Activated naive CD4-positive, alpha-beta T cell treated with anti-CD3 and anti-CD28 coated beads, Interleukin-2, amount 50 U/mL, for 24 hours (primary cell): ENCODE data around the gene SYN1.

Source experiments
- H3K27ac Mint-ChIP-seq: one replicate; pipeline ENCODE4 v1.8.0; 2021; ENCODE audit warnings: mild to moderate bottlenecking, mixed read lengths
- H3K27me3 Mint-ChIP-seq: one replicate; pipeline ENCODE4 v1.8.0; 2021; ENCODE audit warnings: mixed read lengths
- H3K36me3 Mint-ChIP-seq: one replicate; pipeline ENCODE4 v1.8.0; 2021; ENCODE audit warnings: mixed read lengths
- H3K4me1 Mint-ChIP-seq: one replicate; pipeline ENCODE4 v1.8.0; 2021; ENCODE audit warnings: mixed read lengths
- H3K4me3 Mint-ChIP-seq: one replicate; pipeline ENCODE4 v1.8.0; 2021; ENCODE audit warnings: mild to moderate bottlenecking, mixed read lengths
- H3K9me3 Mint-ChIP-seq: one replicate; pipeline ENCODE4 v1.8.0; 2021; ENCODE audit warnings: mixed read lengths

Gene SYN1

DNA sequence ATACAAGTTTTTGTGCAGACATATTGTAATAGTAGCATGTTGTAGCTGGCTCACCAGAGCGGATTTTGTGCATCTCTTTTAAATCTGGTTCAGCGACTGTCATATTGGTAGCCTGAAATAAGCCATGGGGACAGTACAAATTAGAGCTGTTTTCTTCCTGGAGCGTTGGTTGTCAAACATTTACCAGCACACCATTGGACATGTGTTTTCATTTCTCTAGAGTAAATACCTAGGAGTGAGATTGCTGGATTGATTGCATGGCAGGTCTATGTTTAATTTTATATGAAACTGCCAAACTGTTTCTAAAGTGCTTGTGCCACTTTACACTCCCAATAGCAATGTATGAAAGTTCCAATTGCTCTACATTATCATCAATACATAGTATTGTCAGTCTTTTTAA lies 61.2 kb downstream of the SYN1 start:
- Mint-ChIP-seq H3K9me3 (no peaks in the 10 kb centered on the region), H3K36me3 (peaks cover 3% of the 10 kb centered on the region), H3K4me3 (no peak overlapping the region), H3K27ac (no peak overlapping the region), H3K4me1 (peaks cover 34% of the 10 kb centered on the region), H3K27me3 (no peaks in the 10 kb centered on the region)

DNA sequence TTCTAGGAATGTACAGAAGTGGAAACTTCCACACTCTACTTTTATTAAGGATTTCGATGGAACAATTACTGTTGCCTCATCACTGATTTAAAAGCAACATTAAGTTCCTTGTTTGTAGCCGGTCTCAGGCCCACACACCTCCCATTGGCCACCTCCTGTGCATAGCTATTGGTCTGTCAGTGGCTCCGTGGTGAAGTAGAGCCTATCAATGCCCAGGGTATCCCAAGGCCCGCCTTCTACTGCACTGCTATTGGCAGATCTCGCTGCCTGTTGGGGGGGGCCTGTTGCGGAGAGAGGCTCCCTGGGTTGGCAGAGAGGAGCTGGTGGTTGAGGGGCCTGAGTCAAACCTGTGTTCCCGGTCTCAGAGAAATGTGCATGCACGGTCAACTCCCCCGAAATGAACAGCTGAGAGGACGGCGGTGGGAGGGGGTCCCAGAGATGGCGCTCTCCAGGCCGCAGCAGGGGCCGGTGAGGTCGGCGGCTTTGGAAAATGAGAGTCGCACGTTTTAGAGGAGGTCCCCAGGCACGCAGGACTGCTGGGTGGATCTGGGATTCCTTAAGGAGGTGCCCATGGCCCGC lies 63.5 kb downstream of the SYN1 start:
- peaks cover 23% of the 10 kb centered on the region for H3K4me1 Mint-ChIP-seq
- H3K9me3 Mint-ChIP-seq = no peaks in the 10 kb centered on the region
- H3K27ac Mint-ChIP-seq = peak overlapping the region; percentile 99
- no peaks in the 10 kb centered on the region for H3K27me3 Mint-ChIP-seq
- H3K4me3 Mint-ChIP-seq = peak overlapping the region; percentile 87
- H3K36me3 Mint-ChIP-seq = no peaks in the 10 kb centered on the region

DNA sequence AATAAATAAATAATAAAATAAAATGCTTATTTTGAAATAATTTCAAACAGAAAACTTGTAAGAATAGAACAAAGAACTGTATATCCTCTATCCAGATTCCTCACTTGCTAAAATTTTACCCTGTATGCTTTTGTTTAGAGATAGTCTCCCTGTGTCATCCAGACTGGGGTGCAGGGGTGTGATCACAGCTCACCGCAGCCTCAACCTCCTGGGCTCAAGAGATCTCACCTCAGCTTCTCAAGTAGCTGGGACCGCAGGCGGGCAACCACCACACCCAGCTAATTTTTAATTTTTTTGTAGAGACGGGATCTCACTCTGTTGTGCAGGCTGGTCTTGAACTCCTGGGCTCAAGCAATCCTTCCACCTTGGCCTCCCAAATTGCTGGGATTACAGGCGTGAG lies 76.2 kb downstream of the SYN1 start:
- Mint-ChIP-seq H3K9me3 (no peaks in the 10 kb centered on the region), H3K4me3 (no peak overlapping the region), H3K27ac (no peak overlapping the region), H3K4me1 (no peaks in the 10 kb centered on the region), H3K36me3 (no peaks in the 10 kb centered on the region), H3K27me3 (no peaks in the 10 kb centered on the region)

DNA sequence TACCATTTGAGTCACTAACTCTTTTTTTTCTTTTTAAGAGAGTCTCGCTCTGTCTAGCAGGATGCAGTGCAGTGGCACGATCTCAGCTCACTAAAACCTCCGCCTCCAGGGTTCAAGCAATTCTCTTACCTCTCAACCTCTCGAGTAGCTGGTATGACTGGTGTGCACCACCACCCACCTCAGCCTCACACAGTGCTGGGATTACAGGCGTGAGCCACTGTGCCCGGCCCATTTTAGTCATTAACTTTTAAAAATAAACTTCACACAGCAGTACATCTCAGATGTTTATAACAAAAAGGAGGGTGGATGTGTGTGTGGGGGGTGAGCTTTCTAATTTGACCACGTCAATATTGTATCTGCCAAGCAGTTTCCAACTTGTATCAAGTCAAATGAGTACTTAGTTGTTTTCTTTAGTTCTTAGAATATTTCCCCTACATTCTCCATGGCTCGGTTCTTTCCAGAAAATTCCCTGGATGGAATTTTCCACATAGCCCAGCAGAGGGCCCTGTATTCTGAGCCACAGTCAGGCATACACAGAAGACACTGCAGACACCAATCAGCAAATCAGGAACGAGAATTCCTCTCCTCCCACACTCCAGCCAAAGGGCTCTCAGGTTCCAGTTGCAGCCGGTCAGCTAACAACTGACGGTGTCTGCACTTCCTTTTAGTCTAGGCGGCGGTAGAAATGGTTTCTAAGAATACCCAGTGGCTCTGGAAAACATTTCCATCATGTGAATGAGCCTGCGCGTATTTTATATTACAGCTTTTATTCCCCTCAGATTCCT lies 78.7 kb downstream of the SYN1 start:
- no peak overlapping the region for H3K4me3 Mint-ChIP-seq
- no peaks in the 10 kb centered on the region for H3K27me3 Mint-ChIP-seq
- H3K27ac Mint-ChIP-seq = no peak overlapping the region
- H3K36me3 Mint-ChIP-seq = no peaks in the 10 kb centered on the region
- no peaks in the 10 kb centered on the region for H3K9me3 Mint-ChIP-seq
- no peaks in the 10 kb centered on the region for H3K4me1 Mint-ChIP-seq

DNA sequence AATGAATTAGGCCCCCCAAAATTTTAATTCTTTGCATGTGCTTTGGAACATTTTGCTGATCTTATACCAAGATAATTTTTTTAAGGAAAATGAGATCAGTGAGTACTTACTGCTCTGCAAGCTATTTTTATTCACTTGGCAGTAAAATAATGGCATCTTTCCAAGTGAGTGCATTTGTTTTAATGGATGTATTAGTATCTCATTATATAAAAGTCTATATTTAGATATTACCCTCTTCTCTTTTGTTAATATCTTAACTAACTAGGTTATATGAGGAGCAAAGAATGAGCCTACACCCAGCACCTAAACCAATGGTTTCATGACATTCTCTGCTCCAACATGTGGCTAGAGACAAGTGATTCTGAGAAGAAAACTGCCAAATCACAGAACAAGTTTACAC lies 79.8 kb downstream of the SYN1 start:
- Mint-ChIP-seq H3K27me3 (no peaks in the 10 kb centered on the region), H3K36me3 (no peaks in the 10 kb centered on the region), H3K9me3 (no peaks in the 10 kb centered on the region), H3K27ac (no peak overlapping the region), H3K4me3 (no peak overlapping the region), H3K4me1 (no peaks in the 10 kb centered on the region)

DNA sequence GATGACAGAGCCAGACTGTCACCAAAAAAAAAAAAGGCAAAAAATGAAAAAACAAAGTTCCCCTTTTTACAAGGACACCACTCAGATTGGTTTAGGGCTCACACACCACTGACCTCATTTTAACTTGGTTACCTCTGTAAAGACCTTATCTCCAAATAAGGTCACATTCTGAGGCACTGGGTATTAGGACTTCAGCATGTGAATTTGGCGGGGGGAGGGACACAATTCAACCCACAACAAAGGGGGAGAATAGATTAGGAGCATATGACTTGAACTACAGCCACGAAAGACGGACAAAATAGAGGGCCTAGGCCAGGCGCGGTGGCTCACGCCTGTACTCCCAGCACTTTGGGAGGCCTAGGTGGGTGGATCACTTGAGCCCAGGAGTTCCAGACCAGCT lies 89.6 kb downstream of the SYN1 start:
- H3K9me3 Mint-ChIP-seq = no peaks in the 10 kb centered on the region
- no peaks in the 10 kb centered on the region for H3K4me1 Mint-ChIP-seq
- no peak overlapping the region for H3K4me3 Mint-ChIP-seq
- no peaks in the 10 kb centered on the region for H3K36me3 Mint-ChIP-seq
- H3K27ac Mint-ChIP-seq = no peak overlapping the region
- H3K27me3 Mint-ChIP-seq = no peaks in the 10 kb centered on the region

DNA sequence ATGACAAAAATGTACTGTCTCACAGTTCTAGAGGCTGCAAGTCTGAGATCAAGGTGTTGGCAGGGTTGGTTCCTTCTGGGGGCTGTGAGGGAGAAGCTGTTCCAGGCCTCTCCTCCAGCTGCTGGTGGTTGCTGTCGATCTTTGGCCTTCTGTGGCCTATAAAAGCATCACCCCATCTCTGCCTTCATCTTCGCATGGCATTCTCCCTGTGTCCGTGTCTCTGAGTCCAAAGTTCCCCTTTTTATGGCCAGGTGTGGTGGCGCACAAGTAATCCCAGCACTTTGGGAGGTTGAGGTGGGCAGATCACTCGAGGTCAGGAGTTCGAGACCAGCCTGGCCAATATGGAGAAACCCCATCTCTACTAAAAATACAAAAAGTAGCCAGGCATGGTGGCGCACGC lies 90.1 kb downstream of the SYN1 start:
- H3K9me3 Mint-ChIP-seq = no peaks in the 10 kb centered on the region
- no peaks in the 10 kb centered on the region for H3K4me1 Mint-ChIP-seq
- no peaks in the 10 kb centered on the region for H3K27me3 Mint-ChIP-seq
- no peak overlapping the region for H3K4me3 Mint-ChIP-seq
- H3K27ac Mint-ChIP-seq = no peak overlapping the region
- no peaks in the 10 kb centered on the region for H3K36me3 Mint-ChIP-seq

DNA sequence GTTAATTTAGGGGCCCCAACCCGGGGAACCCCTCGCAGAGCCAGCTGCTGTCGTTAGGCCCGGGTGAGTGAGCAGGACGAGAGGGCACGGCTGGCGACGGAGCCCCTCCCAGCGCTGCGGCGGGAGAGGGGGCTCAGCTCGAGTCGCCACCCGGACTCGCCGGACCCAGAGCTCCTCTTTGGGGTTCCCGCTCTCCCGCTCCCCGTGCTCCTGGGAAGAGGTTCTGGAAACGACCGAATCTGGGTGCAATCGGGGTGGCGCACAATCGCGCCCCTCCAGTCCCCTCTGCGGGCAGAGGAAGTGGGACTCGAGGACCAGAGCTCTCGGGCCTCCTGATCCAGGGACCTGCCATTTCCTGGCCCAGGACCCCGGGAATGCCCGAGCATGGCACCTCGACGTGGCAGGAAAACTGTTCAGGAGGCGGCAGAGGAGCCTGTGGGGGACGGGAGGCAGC lies 95.9 kb downstream of the SYN1 start:
- no peaks in the 10 kb centered on the region for H3K9me3 Mint-ChIP-seq
- peak overlapping the region; percentile 75 for H3K4me3 Mint-ChIP-seq
- H3K27ac Mint-ChIP-seq = no peak overlapping the region
- no peaks in the 10 kb centered on the region for H3K4me1 Mint-ChIP-seq
- no peaks in the 10 kb centered on the region for H3K27me3 Mint-ChIP-seq
- H3K36me3 Mint-ChIP-seq = no peaks in the 10 kb centered on the region

DNA sequence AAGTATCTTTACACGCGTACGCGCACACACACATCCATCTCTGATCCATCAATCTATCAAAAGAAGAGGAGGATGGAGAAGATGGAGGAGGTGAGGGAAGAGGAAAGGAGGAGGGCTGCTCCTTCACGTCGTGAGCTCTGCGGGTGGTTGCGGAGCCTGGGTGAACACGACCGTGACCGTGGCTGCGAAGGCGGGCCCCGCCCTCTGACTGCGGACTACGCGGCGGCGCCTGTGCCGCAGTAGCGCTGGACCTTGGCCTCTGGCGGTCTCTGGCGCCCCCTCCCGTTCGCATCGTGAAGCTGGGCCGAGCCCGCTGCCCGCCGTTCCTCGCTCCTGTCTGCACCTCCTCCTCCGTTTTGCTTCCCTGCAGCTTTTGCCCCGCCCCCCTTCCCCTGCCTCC lies 96.4 kb downstream of the SYN1 start:
- H3K9me3 Mint-ChIP-seq = no peaks in the 10 kb centered on the region
- no peaks in the 10 kb centered on the region for H3K27me3 Mint-ChIP-seq
- H3K27ac Mint-ChIP-seq = no peak overlapping the region
- H3K4me1 Mint-ChIP-seq = no peaks in the 10 kb centered on the region
- peak overlapping the region; percentile 75 for H3K4me3 Mint-ChIP-seq
- H3K36me3 Mint-ChIP-seq = no peaks in the 10 kb centered on the region
